Measurements from ENCODE around the gene NPPA. TPM values are rescaled to one million over a fixed set of nuclear protein-coding genes. Genes with fewer than 3 reads are reported as not detected.

The NPPA gene
- total RNA-seq, 1 experiment from 2014 or later: not detected

- H2BK5ac ChIP-seq (ENCODE audit: insufficient read length, low read length): no peak overlapping the region
- H3K4me2 ChIP-seq (ENCODE audit: insufficient read depth, insufficient read length, low read length): no peak overlapping the region
- no peak overlapping the region for H3T11ph ChIP-seq (ENCODE audit: low read length)
- no peak overlapping the region for H3K4me3 Mint-ChIP-seq
- H3K56ac ChIP-seq (ENCODE audit: insufficient read length, low read depth, low read length): no peak overlapping the region
- H2BK12ac ChIP-seq (ENCODE audit: insufficient read length, low read depth, low read length): no peak overlapping the region
- no peaks in the 10 kb centered on the region for H3K4me1 ChIP-seq (ENCODE audit: insufficient read depth, low read length)
- H2BK20ac ChIP-seq (ENCODE audit: low read depth, low read length, poor library complexity, severe bottlenecking): no peak overlapping the region
- H3K27me3 ChIP-seq (ENCODE audit: insufficient read depth, low read length): no peaks in the 10 kb centered on the region
- H2BK15ac ChIP-seq (ENCODE audit: low read depth, low read length): no peak overlapping the region
- DNase-seq: no peak
- H3K4ac ChIP-seq (ENCODE audit: low read depth, low read length): no peak overlapping the region
- H3K27ac Mint-ChIP-seq: no peak overlapping the region
- no peak overlapping the region for H3K27ac ChIP-seq (ENCODE audit: insufficient read length, low read depth, low read length)
- no peaks in the 10 kb centered on the region for H3K79me1 ChIP-seq (ENCODE audit: insufficient read depth, low read depth, low read length, poor library complexity, severe bottlenecking)
- no peaks in the 10 kb centered on the region for H3K9me3 Mint-ChIP-seq
- H3K4me1 Mint-ChIP-seq: no peaks in the 10 kb centered on the region
- H2AK5ac ChIP-seq (ENCODE audit: insufficient read length, low read length): no peak overlapping the region
- no peak overlapping the region for H3K23ac ChIP-seq (ENCODE audit: insufficient read length, low read depth, low read length)
- no peaks in the 10 kb centered on the region for H3K9me3 ChIP-seq (ENCODE audit: control insufficient read depth, low read depth, low read length)
- H2AFZ ChIP-seq (ENCODE audit: low read length): no peak overlapping the region
- H4K5ac ChIP-seq (ENCODE audit: insufficient read length, low read depth, low read length): no peak overlapping the region
- no peaks in the 10 kb centered on the region; a peak in 1 of 7 replicates for H3K36me3 Mint-ChIP-seq (ENCODE audit: insufficient read depth in 1 of 3, low read depth in 3 of 3)
- no peak overlapping the region for H2BK120ac ChIP-seq (ENCODE audit: low read depth, low read length, poor library complexity, severe bottlenecking)
- H4K8ac ChIP-seq (replicated peaks; ENCODE audit: insufficient read length, low read depth, low read length): no peak overlapping the region
- H3K23me2 ChIP-seq (ENCODE audit: insufficient read length, low read depth, low read length, poor library complexity, severe bottlenecking): no peaks in the 10 kb centered on the region
- H4K91ac ChIP-seq (ENCODE audit: insufficient read length, low read depth, low read length): no peak overlapping the region
- no peaks in the 10 kb centered on the region for H4K20me1 ChIP-seq (ENCODE audit: control insufficient read depth, insufficient read depth, insufficient read length)
- H3K9ac ChIP-seq (ENCODE audit: extremely low read depth, insufficient read length, low read length): no peak overlapping the region
- H3K79me2 ChIP-seq (ENCODE audit: insufficient read depth, low read length): no peaks in the 10 kb centered on the region
- no peak for TF ChIP-seq CTCF (conservative IDR thresholded peaks at IDR 0.05)
- H3K18ac ChIP-seq (ENCODE audit: insufficient read length, low read depth, low read length): no peak overlapping the region
- no peak overlapping the region for H3K14ac ChIP-seq (ENCODE audit: insufficient read depth, low read length)
- no CpG with 5 or more reads among the region's 7 CpGs for WGBS (ENCODE audit: extremely low coverage, insufficient read length, low lambda C conversion rate)
- H3K27me3 Mint-ChIP-seq (ENCODE audit: low read depth): no peaks in the 10 kb centered on the region; the same call in 1 of the 2 replicates
Observed at GRCh38 chr1:11872545-11872944, 25.0 kb upstream of the NPPA start.

Measured in H9 (cell line).